Choroid plexus epithelial cell (primary cell): ENCODE measurements around the gene CFAP97.

ENCODE experiments used
- DNase-seq: peaks from one replicate; pipeline ENCODE4 v3.0.0-alpha.2; 2010; ENCODE audit warnings: low read depth
- H3K4me3 ChIP-seq: 2 replicates; pipeline ENCODE4 v1.5.1; 2011; ENCODE audit warnings: low read depth, mild to moderate bottlenecking, control low read depth, low read length, moderate library complexity
- TF ChIP-seq, protein P1 (sequence below): conservative IDR thresholded peaks from 2 replicates; pipeline ENCODE4 v1.5.1; 2011; ENCODE audit warnings: low read depth, mild to moderate bottlenecking, control low read depth, inconsistent platforms, low read length, moderate library complexity

Gene CFAP97

DNA sequence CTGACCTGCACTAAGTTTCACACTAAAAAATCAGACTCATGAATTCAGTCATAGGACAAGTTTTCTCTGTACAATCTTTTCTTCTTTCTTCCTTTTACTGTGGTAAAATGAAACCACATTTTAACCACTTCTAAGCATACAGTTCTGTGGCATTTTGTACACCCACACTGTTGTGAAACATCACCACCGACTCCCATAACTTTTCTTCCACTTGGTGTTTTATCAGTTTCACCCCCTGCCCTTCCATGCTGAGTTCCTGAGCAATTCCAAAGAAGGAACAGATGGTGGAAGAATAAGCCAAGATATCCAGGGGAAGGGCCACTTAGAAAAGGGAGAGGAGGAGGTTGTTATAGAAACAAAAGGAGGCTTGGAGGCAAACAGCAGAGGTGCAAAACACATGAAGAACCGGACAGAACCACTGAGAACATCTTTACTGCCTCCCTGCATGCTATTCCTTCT, 38.2 kb downstream of the CFAP97 start:
- TF ChIP-seq, protein P1, sequence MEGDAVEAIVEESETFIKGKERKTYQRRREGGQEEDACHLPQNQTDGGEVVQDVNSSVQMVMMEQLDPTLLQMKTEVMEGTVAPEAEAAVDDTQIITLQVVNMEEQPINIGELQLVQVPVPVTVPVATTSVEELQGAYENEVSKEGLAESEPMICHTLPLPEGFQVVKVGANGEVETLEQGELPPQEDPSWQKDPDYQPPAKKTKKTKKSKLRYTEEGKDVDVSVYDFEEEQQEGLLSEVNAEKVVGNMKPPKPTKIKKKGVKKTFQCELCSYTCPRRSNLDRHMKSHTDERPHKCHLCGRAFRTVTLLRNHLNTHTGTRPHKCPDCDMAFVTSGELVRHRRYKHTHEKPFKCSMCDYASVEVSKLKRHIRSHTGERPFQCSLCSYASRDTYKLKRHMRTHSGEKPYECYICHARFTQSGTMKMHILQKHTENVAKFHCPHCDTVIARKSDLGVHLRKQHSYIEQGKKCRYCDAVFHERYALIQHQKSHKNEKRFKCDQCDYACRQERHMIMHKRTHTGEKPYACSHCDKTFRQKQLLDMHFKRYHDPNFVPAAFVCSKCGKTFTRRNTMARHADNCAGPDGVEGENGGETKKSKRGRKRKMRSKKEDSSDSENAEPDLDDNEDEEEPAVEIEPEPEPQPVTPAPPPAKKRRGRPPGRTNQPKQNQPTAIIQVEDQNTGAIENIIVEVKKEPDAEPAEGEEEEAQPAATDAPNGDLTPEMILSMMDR: no peak
- H3K4me3 ChIP-seq: no peak overlapping the region
- peak; percentile 82 for DNase-seq

DNA sequence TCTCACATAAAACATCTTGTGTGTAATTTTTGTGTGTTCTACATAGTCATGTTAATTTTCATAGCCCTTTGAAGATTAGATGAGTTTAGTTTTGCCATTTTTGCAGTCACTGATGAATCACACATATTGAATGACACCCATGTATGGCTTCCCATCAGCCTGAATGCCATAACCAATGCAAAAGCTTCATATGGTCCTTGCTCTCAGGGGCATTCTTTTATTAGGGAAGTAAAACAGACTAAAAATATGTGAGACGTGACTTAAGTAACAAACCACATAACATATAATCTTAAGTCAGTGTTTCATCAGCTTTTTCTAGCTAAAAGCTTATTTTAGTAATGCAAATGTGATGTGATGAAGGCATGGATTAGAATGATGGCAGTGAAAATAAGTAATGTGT, 52.5 kb downstream of the CFAP97 start:
- TF ChIP-seq, protein P1: no peak
- no peak for DNase-seq
- no peak overlapping the region for H3K4me3 ChIP-seq

DNA sequence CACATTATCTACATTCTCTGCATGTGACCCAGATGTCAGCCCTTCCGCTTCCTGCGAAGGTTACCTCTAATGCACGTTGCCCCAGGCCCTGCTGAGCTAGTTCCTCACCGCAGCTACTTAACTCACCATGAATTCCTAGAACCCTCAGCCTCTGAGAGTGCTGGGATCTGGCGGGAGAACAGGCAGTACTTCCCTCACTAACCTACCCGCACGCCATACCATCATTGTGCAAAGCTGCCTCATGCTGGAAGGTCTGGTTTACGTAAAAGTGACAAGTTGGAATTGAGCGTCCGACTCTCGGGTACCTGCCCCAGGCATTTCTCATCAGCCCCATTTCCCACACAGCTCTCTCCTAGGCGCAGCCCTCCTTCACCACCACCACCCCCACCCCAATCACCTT, 54.4 kb downstream of the CFAP97 start:
- H3K4me3 ChIP-seq: no peak overlapping the region
- DNase-seq: no peak
- TF ChIP-seq, protein P1: no peak

DNA sequence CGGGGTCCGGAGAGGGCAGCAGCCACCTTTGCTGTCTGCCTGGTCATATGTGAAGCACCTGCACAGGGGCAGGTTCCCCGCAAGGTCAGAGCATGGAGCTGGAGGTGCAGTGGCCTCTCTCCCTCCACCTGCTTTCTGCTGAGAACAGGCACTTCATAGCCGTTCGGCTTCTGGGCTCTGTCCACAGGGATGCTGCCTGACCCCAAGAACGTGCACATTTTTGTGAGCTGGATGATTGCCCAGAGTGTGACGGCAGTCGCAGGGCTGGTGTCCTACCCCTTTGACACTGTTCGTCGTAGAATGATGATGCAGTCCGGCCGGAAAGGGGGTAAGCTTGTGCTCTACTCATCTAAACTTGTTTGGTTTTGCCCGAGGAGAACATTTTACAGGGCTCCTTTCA, 58.2 kb downstream of the CFAP97 start:
- peak; percentile 11 for DNase-seq
- no peak overlapping the region for H3K4me3 ChIP-seq
- TF ChIP-seq, protein P1: no peak

DNA sequence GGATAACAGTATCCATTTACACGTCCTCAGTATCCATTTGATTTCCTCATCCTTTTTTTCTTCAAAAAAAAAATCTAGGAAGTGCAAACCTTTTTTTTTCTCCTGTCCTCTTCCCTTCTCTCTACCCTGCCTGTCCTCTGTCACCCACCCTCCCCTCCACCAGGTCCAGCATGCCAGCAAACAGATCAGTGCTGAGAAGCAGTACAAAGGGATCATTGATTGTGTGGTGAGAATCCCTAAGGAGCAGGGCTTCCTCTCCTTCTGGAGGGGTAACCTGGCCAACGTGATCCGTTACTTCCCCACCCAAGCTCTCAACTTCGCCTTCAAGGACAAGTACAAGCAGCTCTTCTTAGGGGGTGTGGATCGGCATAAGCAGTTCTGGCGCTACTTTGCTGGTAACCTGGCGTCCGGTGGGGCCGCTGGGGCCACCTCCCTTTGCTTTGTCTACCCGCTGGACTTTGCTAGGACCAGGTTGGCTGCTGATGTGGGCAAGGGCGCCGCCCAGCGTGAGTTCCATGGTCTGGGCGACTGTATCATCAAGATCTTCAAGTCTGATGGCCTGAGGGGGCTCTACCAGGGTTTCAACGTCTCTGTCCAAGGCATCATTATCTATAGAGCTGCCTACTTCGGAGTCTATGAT, 59.1 kb downstream of the CFAP97 start:
- DNase-seq: no peak
- no peak overlapping the region for H3K4me3 ChIP-seq
- TF ChIP-seq, protein P1: no peak

DNA sequence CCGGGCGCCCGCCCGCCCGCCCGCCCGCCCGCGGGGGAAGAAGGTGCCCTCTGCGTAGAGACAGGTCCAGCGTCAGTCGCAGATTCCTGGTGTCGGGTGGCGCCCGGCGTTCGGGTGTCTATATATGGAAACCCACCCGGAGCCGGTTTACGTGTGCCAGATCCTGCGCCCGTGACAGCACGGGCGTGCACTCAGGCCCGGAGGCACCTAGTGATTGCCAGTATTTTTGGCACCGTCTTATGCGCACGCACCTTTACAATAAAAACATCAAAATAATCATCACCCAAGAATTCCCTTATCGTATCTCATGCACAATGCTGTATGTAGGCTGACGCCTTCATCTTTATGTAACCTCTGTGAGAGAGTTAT, 60.2 kb downstream of the CFAP97 start:
- peak overlapping the region; percentile 80 for H3K4me3 ChIP-seq
- TF ChIP-seq, protein P1: no peak
- peak; percentile 16 for DNase-seq

DNA sequence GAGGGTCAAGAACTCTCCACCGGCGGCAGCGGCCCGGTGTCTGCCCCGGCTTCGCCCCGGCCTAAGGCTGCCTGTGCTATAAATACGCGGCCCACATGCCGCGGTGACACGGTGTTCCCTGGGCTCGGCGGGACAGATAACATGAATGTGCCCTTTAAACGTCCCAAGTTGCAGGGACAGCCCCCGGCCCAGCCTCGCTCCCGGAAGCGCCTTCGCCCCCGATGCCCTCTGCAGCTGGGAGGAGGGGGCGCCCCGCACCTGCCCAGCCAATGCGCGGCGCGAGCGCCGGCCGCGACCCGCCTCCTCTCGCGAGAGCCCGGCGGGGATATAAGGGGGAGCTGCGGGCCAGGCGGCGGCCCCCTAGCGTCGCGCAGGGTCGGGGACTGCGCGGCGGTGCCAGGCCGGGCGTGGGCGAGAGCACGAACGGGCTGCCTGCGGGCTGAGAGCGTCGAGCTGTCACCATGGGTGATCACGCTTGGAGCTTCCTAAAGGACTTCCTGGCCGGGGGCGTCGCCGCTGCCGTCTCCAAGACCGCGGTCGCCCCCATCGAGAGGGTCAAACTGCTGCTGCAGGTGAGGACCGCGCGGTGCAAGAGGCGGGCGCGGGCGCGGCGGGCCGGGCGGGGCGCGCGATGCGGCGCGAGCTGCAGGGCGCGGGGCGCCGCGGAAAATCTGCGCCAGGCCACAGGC, 60.7 kb downstream of the CFAP97 start, which contains the start of gene SLC25A4:
TSS of gene SLC25A4 (plus strand) at position 355 of the 689 bp plus-strand sequence. CDS start at position 462, 107 bp downstream.
- TF ChIP-seq, protein P1: no peak
- H3K4me3 ChIP-seq: peak within 1 kb of the TSS; percentile 80
- peak; percentile 65 for DNase-seq
